ENCODE measurements around the gene PLS3. TPM values are rescaled to one million over a fixed set of nuclear protein-coding genes. Genes with fewer than 3 reads are reported as not detected.

PLS3 gene
- polyA plus RNA-seq: 70.8 TPM
- long read RNA-seq, donor 1, partial matches to known transcripts: 0 of 1 reads
- long read RNA-seq, donor 1, other reads (novel, unspliced or antisense): 0 of 1 reads
- long read RNA-seq, donor 2, transcript PLS3-202 (16 exons, 3,280 nt): major isoform, 7 of 21 reads
- long read RNA-seq, donor 2, partial matches to known transcripts: 13 of 21 reads
- long read RNA-seq, donor 2, other reads (novel, unspliced or antisense): 0 of 21 reads
- long read RNA-seq, donor 3, transcript PLS3-202 (16 exons, 3,280 nt): major isoform, 12 of 17 reads
- long read RNA-seq, donor 3, partial matches to known transcripts: 5 of 17 reads
- long read RNA-seq, donor 3, other reads (novel, unspliced or antisense): 0 of 17 reads
- long read RNA-seq, donor 4: 0 reads
- long read RNA-seq, donor 5, transcript PLS3-202 (16 exons, 3,280 nt): major isoform, 8 of 20 reads
- long read RNA-seq, donor 5, partial matches to known transcripts: 12 of 20 reads
- long read RNA-seq, donor 5, other reads (novel, unspliced or antisense): 0 of 20 reads
- long read RNA-seq, donor 6, transcript PLS3-202 (16 exons, 3,280 nt): major isoform, 11 of 11 reads
- long read RNA-seq, donor 6, partial matches to known transcripts: 0 of 11 reads
- long read RNA-seq, donor 6, other reads (novel, unspliced or antisense): 0 of 11 reads
- long read RNA-seq, donor 7, partial matches to known transcripts: 6 of 10 reads
- long read RNA-seq, donor 7, other reads (novel, unspliced or antisense): 0 of 10 reads
- long read RNA-seq, donor 8, transcript PLS3-202 (16 exons, 3,280 nt): major isoform, 7 of 12 reads
- long read RNA-seq, donor 8, partial matches to known transcripts: 5 of 12 reads
- long read RNA-seq, donor 8, other reads (novel, unspliced or antisense): 0 of 12 reads
- long read RNA-seq, donor 9, transcript PLS3-202 (16 exons, 3,280 nt): major isoform, 12 of 30 reads
- long read RNA-seq, donor 9, partial matches to known transcripts: 18 of 30 reads
- long read RNA-seq, donor 9, other reads (novel, unspliced or antisense): 0 of 30 reads
- long read RNA-seq, donor 10, transcript PLS3-202 (16 exons, 3,280 nt): major isoform, 19 of 28 reads
- long read RNA-seq, donor 10, partial matches to known transcripts: 9 of 28 reads
- long read RNA-seq, donor 10, other reads (novel, unspliced or antisense): 0 of 28 reads
- long read RNA-seq, donor 11, transcript PLS3-202 (16 exons, 3,280 nt): major isoform, 9 of 9 reads
- long read RNA-seq, donor 11, partial matches to known transcripts: 0 of 9 reads
- long read RNA-seq, donor 11, other reads (novel, unspliced or antisense): 0 of 9 reads

GRCh38 chrX:115560978-115561604 is at the start of gene PLS3:
PLS3 (plus strand) TSS chrX:115561174; CDS start chrX:115610251, 49,077 bp downstream.
- H3K27ac ChIP-seq (ENCODE audit: low read length): peak within 1 kb of the TSS; percentile 83
- no peaks in the 10 kb centered on the region for H3K36me3 ChIP-seq (ENCODE audit: control insufficient read depth, insufficient read depth, low read length)
- H3K4me3 ChIP-seq (ENCODE audit: low read length): peak within 1 kb of the TSS; percentile 81
- no peaks in the 10 kb centered on the region for H3K9me3 ChIP-seq (ENCODE audit: control insufficient read depth, low read depth, low read length)
- peak; percentile 31 to 77 for DNase-seq
- H3K27me3 ChIP-seq (ENCODE audit: control insufficient read depth, insufficient read depth, low read length): no peaks in the 10 kb centered on the region
- no CpG with 5 or more reads among the region's 40 CpGs for WGBS (ENCODE audit: insufficient coverage, low lambda C conversion rate)
- peaks cover 2% of the 10 kb centered on the region for H3K4me1 ChIP-seq (ENCODE audit: control insufficient read depth, insufficient read depth, low read length)

GRCh38 chrX:115518113-115518512 is 42.9 kb upstream of the PLS3 start:
- H3K36me3 ChIP-seq (ENCODE audit: control insufficient read depth, insufficient read depth, low read length): no peaks in the 10 kb centered on the region
- H3K4me1 ChIP-seq (ENCODE audit: control insufficient read depth, insufficient read depth, low read length): no peaks in the 10 kb centered on the region
- no peak overlapping the region for H3K4me3 ChIP-seq (ENCODE audit: low read length)
- H3K9me3 ChIP-seq (ENCODE audit: control insufficient read depth, low read depth, low read length): no peaks in the 10 kb centered on the region
- DNase-seq: no peak
- H3K27ac ChIP-seq (ENCODE audit: low read length): no peak overlapping the region
- H3K27me3 ChIP-seq (ENCODE audit: control insufficient read depth, insufficient read depth, low read length): no peaks in the 10 kb centered on the region
- WGBS (ENCODE audit: insufficient coverage, low lambda C conversion rate): no CpG with 5 or more reads among the region's 2 CpGs

GRCh38 chrX:115521741-115522140 is 39.2 kb upstream of the PLS3 start:
- H3K27ac ChIP-seq (ENCODE audit: low read length): no peak overlapping the region
- DNase-seq: no peak
- WGBS (ENCODE audit: insufficient coverage, low lambda C conversion rate): no CpG with 5 or more reads among the region's 1 CpG
- no peak overlapping the region for H3K4me3 ChIP-seq (ENCODE audit: low read length)
- no peaks in the 10 kb centered on the region for H3K27me3 ChIP-seq (ENCODE audit: control insufficient read depth, insufficient read depth, low read length)
- no peaks in the 10 kb centered on the region for H3K4me1 ChIP-seq (ENCODE audit: control insufficient read depth, insufficient read depth, low read length)
- H3K9me3 ChIP-seq (ENCODE audit: control insufficient read depth, low read depth, low read length): no peaks in the 10 kb centered on the region
- H3K36me3 ChIP-seq (ENCODE audit: control insufficient read depth, insufficient read depth, low read length): no peaks in the 10 kb centered on the region

- Histone ChIP-seq H3K9me3 (ENCODE audit: control insufficient read depth, low read depth, low read length) (no peaks in the 10 kb centered on the region), H3K4me1 (ENCODE audit: control insufficient read depth, insufficient read depth, low read length) (no peaks in the 10 kb centered on the region), H3K36me3 (ENCODE audit: control insufficient read depth, insufficient read depth, low read length) (no peaks in the 10 kb centered on the region), H3K27ac (ENCODE audit: low read length) (no peak overlapping the region), H3K4me3 (ENCODE audit: low read length) (no peak overlapping the region), H3K27me3 (ENCODE audit: control insufficient read depth, insufficient read depth, low read length) (no peaks in the 10 kb centered on the region)
- DNase-seq: no peak
Observed at GRCh38 chrX:115522952-115523351, 38.0 kb upstream of the PLS3 start.

GRCh38 chrX:115525486-115525885 is 35.5 kb upstream of the PLS3 start:
- WGBS (ENCODE audit: insufficient coverage, low lambda C conversion rate): no CpG with 5 or more reads among the region's 7 CpGs
- no peak overlapping the region for H3K4me3 ChIP-seq (ENCODE audit: low read length)
- no peaks in the 10 kb centered on the region for H3K27me3 ChIP-seq (ENCODE audit: control insufficient read depth, insufficient read depth, low read length)
- H3K4me1 ChIP-seq (ENCODE audit: control insufficient read depth, insufficient read depth, low read length): no peaks in the 10 kb centered on the region
- no peak overlapping the region for H3K27ac ChIP-seq (ENCODE audit: low read length)
- H3K9me3 ChIP-seq (ENCODE audit: control insufficient read depth, low read depth, low read length): no peaks in the 10 kb centered on the region
- no peaks in the 10 kb centered on the region for H3K36me3 ChIP-seq (ENCODE audit: control insufficient read depth, insufficient read depth, low read length)
- no peak for DNase-seq

- H3K4me1 ChIP-seq (ENCODE audit: control insufficient read depth, insufficient read depth, low read length): no peaks in the 10 kb centered on the region
- H3K27me3 ChIP-seq (ENCODE audit: control insufficient read depth, insufficient read depth, low read length): no peaks in the 10 kb centered on the region
- H3K27ac ChIP-seq (ENCODE audit: low read length): no peak overlapping the region
- no peak overlapping the region for H3K4me3 ChIP-seq (ENCODE audit: low read length)
- H3K9me3 ChIP-seq (ENCODE audit: control insufficient read depth, low read depth, low read length): no peaks in the 10 kb centered on the region
- DNase-seq: no peak
- H3K36me3 ChIP-seq (ENCODE audit: control insufficient read depth, insufficient read depth, low read length): no peaks in the 10 kb centered on the region
- WGBS (ENCODE audit: insufficient coverage, low lambda C conversion rate): 83% methylated on average over 1 of the region's 4 CpGs
Observed at GRCh38 chrX:115531818-115532403, 29.1 kb upstream of the PLS3 start.

- Histone ChIP-seq H3K27ac (ENCODE audit: low read length) (no peak overlapping the region), H3K36me3 (ENCODE audit: control insufficient read depth, insufficient read depth, low read length) (no peaks in the 10 kb centered on the region), H3K4me1 (ENCODE audit: control insufficient read depth, insufficient read depth, low read length) (no peaks in the 10 kb centered on the region), H3K4me3 (ENCODE audit: low read length) (no peak overlapping the region), H3K27me3 (ENCODE audit: control insufficient read depth, insufficient read depth, low read length) (no peaks in the 10 kb centered on the region), H3K9me3 (ENCODE audit: control insufficient read depth, low read depth, low read length) (no peaks in the 10 kb centered on the region)
- WGBS (ENCODE audit: insufficient coverage, low lambda C conversion rate): no CpG with 5 or more reads among the region's 1 CpG
- no peak for DNase-seq
Observed at GRCh38 chrX:115533485-115533884, 27.5 kb upstream of the PLS3 start.

GRCh38 chrX:115534383-115534782 is 26.6 kb upstream of the PLS3 start:
- no peak overlapping the region for H3K4me3 ChIP-seq (ENCODE audit: low read length)
- no peak overlapping the region for H3K27ac ChIP-seq (ENCODE audit: low read length)

GRCh38 chrX:115535421-115535820 is 25.6 kb upstream of the PLS3 start:
- Histone ChIP-seq H3K27ac (ENCODE audit: low read length) (no peak overlapping the region), H3K4me3 (ENCODE audit: low read length) (no peak overlapping the region), H3K27me3 (ENCODE audit: control insufficient read depth, insufficient read depth, low read length) (no peaks in the 10 kb centered on the region), H3K4me1 (ENCODE audit: control insufficient read depth, insufficient read depth, low read length) (no peaks in the 10 kb centered on the region), H3K36me3 (ENCODE audit: control insufficient read depth, insufficient read depth, low read length) (no peaks in the 10 kb centered on the region), H3K9me3 (ENCODE audit: control insufficient read depth, low read depth, low read length) (no peaks in the 10 kb centered on the region)
- DNase-seq: no peak

More at GRCh38 chrX:115534383-115534782, 26.6 kb upstream of the PLS3 start:
- H3K4me1 ChIP-seq (ENCODE audit: control insufficient read depth, insufficient read depth, low read length): no peaks in the 10 kb centered on the region
- H3K36me3 ChIP-seq (ENCODE audit: control insufficient read depth, insufficient read depth, low read length): no peaks in the 10 kb centered on the region
- no peaks in the 10 kb centered on the region for H3K9me3 ChIP-seq (ENCODE audit: control insufficient read depth, low read depth, low read length)
- no peaks in the 10 kb centered on the region for H3K27me3 ChIP-seq (ENCODE audit: control insufficient read depth, insufficient read depth, low read length)
- DNase-seq: no peak
- no CpG with 5 or more reads among the region's 1 CpG for WGBS (ENCODE audit: insufficient coverage, low lambda C conversion rate)
